IgD-negative memory B cell (primary cell): ENCODE measurements around the gene SLC6A2. TPM values are rescaled to one million over a fixed set of nuclear protein-coding genes. Genes with fewer than 3 reads are reported as not detected.

Source experiments
- H3K27ac Mint-ChIP-seq, 3 donors: one replicate each; pipeline ENCODE4 v1.8.0; 2020 to 2022; ENCODE audit warnings: mild to moderate bottlenecking in 3 of 3, mixed read lengths in 3 of 3, moderate library complexity in 1 of 3
- H3K27me3 Mint-ChIP-seq: one replicate; pipeline ENCODE4 v1.8.0; 2021; ENCODE audit warnings: mixed read lengths
- H3K36me3 Mint-ChIP-seq: one replicate; pipeline ENCODE4 v1.8.0; 2020; ENCODE audit warnings: mild to moderate bottlenecking, mixed read lengths
- H3K4me1 Mint-ChIP-seq, 3 donors: one replicate each; pipeline ENCODE4 v1.8.0; 2020 to 2022; ENCODE audit warnings: mixed read lengths in 3 of 3, mild to moderate bottlenecking in 1 of 3
- H3K4me3 Mint-ChIP-seq, 4 donors: one replicate each; pipeline ENCODE4 v1.8.0; 2020 to 2022; ENCODE audit warnings: mild to moderate bottlenecking in 4 of 4, mixed read lengths in 4 of 4, moderate library complexity in 3 of 4
- H3K9me3 Mint-ChIP-seq, 3 donors: one replicate each; pipeline ENCODE4 v1.8.0; 2020 to 2021; ENCODE audit warnings: mixed read lengths in 3 of 3, mild to moderate bottlenecking in 1 of 3
- polyA plus RNA-seq: library from polyadenylated mRNA; unstranded; fragments of 300-500 nt; fragmentation: Illumina TruSeq; gene quantifications from one replicate; pipeline ENCODE4 v1.2.3, GENCODE V29; 2021

The SLC6A2 gene
- polyA plus RNA-seq, 1 donor from 2014 or later, result not detected

DNA sequence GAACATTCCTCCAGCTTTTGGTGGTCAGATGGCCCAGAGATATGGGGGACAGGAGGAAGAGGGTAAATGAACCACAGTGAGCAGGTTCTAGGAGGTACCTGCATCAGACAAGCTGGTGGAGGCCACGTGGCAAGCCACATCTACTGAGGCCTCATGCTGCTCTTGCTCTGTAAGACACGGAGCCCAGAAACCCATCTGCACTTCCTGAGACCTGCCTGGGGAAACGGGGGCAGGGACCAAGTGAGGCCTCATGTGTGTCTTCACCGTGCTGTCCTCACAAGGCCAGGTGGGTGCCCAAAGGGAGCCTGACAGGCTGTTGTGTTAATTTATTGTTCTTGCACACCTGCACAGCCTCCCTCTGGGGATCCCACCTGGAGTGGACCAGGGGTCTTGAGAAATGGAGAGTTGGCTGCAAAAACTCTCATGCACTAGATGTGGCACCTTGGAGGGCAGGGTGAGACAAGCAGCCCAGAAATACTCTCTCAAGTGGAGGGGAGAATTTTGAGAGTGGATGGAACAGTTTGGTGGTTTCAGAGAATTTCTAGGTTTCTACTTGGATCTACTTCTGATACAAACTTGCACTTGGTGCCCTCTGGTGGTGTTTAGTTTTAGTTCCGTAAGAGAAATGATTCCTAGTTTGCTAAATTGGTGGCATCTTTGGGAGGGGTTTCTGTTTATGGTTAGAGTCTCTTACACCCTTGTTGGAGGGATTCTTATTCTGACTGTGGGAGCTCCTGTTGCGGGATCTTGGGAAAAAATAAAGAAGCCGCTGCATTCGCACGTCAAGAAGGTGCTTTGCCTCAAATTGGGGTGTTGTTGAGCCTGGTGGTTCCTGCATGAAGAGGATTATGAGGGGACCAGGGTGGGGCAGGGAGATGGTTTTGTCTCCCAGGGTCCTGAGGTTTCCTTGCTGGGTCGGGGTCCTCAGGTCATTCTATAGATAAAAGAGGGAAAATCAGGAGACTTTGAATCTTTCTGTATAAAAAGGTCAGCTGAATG, 47.5 kb downstream of the SLC6A2 start:
- H3K4me1 Mint-ChIP-seq, result no peaks in the 10 kb centered on the region
- H3K9me3 Mint-ChIP-seq, result no peaks in the 10 kb centered on the region
- no peak overlapping the region for H3K4me3 Mint-ChIP-seq
- H3K27ac Mint-ChIP-seq, result no peak overlapping the region
- peaks cover 10% of the 10 kb centered on the region for H3K27me3 Mint-ChIP-seq
- H3K36me3 Mint-ChIP-seq, result no peaks in the 10 kb centered on the region

DNA sequence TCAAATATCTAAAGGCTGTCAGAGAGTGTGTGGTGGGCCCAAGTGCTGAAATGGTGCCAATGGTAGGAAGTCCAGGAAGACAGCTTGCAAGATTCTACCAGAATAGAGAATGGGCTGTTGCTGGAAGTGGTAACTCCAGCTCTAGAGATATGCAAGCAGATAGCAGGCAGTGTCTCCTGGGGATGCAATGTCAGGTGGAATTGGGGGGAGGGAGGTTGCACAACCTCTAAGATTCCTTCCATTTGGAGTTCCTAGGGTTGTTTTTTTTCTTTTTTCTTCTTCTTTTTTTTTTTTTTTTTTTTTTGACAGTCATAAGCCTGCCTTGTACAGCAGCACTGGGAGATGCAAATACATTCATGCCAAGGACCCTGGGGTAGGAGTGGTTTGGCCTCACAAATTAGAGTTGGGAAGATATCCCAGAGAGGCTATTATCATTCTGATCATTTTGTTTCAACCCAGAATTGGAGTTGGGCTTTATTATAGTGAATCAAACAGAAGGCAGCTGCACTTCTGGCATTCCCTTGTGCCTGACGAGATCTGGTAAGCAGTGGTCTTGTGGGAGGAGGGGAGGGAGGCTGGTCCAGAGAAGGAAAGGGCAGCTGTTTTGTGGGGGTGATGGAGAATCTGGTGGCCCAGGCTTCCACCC, 51.1 kb downstream of the SLC6A2 start:
- H3K27ac Mint-ChIP-seq, result no peak overlapping the region
- H3K4me1 Mint-ChIP-seq, result no peaks in the 10 kb centered on the region
- H3K9me3 Mint-ChIP-seq, result no peaks in the 10 kb centered on the region
- no peak overlapping the region for H3K4me3 Mint-ChIP-seq
- H3K27me3 Mint-ChIP-seq, result peaks cover 7% of the 10 kb centered on the region
- H3K36me3 Mint-ChIP-seq, result no peaks in the 10 kb centered on the region

DNA sequence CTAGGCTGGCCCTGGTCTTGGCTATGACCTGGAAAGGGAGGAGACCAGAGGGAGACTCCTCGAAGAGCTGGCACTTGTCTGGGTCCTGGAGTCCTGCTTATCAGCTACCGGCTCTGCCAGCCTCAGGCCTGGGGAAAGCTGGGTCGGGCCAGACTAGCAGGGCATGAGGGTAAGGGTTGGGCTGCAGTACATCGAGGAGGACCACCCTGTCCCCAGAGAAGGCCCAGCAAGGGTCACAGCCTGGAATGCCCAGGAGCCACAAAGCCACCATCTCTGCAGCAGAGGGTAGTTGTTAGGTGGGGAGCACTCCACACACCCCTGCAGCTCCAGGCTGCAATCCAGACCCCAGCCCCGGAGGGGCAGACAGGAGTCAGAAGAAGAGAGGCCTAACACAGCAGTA, 54.0 kb downstream of the SLC6A2 start:
- Mint-ChIP-seq H3K4me1 (no peaks in the 10 kb centered on the region), H3K36me3 (no peaks in the 10 kb centered on the region), H3K27me3 (peaks cover 10% of the 10 kb centered on the region), H3K9me3 (no peaks in the 10 kb centered on the region), H3K27ac (no peak overlapping the region), H3K4me3 (no peak overlapping the region)

DNA sequence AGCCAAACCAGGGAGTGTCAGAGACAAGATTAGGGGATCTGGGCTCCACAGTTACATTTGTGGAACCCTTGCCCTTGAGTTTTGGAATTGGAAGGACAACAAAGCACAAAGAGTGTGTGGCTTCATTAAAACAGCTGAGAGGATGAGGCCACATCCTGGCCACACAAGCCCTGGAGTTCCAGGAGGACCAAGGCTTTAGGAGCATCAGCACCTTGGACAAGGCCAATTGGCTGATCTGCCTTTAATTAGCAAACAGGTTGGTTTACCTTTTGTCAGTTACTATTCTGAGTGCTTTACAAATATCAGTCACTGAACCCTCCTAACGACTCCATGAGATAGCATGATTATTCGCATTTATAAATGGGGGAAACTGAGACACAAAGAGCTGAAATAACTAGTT, 54.7 kb downstream of the SLC6A2 start:
- peaks cover 10% of the 10 kb centered on the region for H3K27me3 Mint-ChIP-seq
- H3K9me3 Mint-ChIP-seq, result no peaks in the 10 kb centered on the region
- H3K27ac Mint-ChIP-seq, result no peak overlapping the region
- H3K4me3 Mint-ChIP-seq, result no peak overlapping the region
- no peaks in the 10 kb centered on the region for H3K36me3 Mint-ChIP-seq
- no peaks in the 10 kb centered on the region for H3K4me1 Mint-ChIP-seq

DNA sequence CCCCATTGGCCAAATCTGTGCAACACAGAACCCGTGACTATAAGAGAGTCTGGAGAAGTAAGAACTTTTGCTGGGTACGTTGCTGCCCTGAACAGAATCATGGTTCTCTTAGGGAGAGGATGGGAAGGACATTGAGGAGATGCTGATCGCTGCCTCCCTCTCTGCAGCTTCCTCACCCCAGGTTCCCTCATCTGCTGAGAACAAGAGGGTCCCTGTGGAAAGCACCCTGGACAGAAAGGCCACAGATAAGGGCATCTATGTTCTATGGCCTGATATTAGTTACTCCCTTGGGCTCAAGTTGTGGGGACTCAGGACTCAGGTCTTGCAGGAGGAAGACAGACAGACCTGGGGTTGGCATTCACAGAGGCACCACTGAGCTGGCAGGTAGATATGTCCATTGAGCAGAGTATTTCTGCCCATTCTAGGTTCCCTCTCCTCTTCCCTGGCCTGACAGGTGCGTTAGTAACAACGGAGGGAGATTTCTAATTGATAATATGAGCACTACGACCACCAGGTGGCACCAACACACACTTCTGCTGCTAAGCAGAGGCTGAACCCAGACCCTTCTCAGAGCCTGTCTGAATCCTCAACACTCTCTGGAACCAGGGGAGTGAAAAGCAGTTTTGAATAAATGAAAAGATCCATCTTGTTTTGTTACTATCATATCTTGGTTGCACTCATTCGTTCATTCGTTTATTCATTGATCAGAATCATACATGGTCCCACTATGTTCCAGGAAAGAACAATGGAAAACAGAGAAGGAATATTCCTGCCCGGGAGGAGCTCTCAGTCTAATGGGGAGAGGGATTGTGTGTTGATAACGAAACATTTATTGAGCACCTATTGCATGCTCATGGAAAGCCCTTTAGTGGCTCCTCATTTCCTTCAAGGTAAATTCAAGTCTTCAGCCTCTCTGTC, 56.4 kb downstream of the SLC6A2 start:
- H3K27me3 Mint-ChIP-seq, result peaks cover 5% of the 10 kb centered on the region
- no peaks in the 10 kb centered on the region for H3K9me3 Mint-ChIP-seq
- H3K4me3 Mint-ChIP-seq, result no peak overlapping the region
- peak overlapping the region in 1 of 3 donors; percentile 40 for H3K27ac Mint-ChIP-seq
- H3K4me1 Mint-ChIP-seq, result no peaks in the 10 kb centered on the region
- no peaks in the 10 kb centered on the region for H3K36me3 Mint-ChIP-seq

DNA sequence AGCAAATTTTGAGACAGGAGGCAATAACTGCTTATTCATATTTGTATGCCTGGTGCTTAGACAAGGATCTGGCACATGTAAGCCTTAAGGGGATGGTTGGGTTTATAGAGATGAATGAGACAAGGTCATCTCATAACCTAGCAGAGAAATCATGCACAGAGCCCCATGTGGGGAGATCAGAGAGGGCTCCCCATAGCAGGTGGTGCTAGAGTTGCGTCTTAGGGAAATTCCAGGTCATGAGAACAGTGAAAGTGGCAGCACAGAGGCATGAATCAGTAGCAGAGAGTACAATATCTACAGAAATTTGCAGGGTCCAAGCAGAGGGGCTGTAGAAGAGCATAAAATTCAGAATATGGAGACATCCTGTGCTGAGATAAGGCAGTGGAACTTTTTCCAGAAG, 57.3 kb downstream of the SLC6A2 start:
- no peaks in the 10 kb centered on the region for H3K36me3 Mint-ChIP-seq
- no peaks in the 10 kb centered on the region for H3K4me1 Mint-ChIP-seq
- H3K27ac Mint-ChIP-seq, result peak overlapping the region in 1 of 3 donors; percentile 40
- peaks cover 5% of the 10 kb centered on the region for H3K27me3 Mint-ChIP-seq
- no peaks in the 10 kb centered on the region for H3K9me3 Mint-ChIP-seq
- no peak overlapping the region for H3K4me3 Mint-ChIP-seq

DNA sequence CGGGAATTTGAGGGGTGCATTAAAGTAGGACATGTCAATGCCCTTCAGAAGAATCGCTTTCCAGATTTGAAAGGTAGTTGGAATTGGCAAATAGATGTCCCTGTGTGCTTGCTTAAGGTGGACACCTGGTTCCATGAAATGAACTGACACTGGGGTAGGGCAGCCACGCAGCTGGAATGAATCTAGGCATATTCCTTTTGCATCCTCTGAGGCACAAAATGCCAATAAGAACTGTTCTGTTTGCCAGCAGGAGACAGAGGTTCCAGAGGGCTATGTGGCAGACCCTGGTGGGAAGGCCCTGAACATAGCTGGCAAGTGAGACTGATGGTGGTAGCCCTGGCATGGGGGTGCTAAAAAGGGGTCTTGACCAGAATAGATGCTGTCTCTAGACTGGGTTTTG, 61.5 kb downstream of the SLC6A2 start:
- Mint-ChIP-seq H3K4me1 (no peaks in the 10 kb centered on the region), H3K4me3 (no peak overlapping the region), H3K27ac (no peak overlapping the region), H3K36me3 (no peaks in the 10 kb centered on the region), H3K27me3 (peaks cover 5% of the 10 kb centered on the region), H3K9me3 (no peaks in the 10 kb centered on the region)

DNA sequence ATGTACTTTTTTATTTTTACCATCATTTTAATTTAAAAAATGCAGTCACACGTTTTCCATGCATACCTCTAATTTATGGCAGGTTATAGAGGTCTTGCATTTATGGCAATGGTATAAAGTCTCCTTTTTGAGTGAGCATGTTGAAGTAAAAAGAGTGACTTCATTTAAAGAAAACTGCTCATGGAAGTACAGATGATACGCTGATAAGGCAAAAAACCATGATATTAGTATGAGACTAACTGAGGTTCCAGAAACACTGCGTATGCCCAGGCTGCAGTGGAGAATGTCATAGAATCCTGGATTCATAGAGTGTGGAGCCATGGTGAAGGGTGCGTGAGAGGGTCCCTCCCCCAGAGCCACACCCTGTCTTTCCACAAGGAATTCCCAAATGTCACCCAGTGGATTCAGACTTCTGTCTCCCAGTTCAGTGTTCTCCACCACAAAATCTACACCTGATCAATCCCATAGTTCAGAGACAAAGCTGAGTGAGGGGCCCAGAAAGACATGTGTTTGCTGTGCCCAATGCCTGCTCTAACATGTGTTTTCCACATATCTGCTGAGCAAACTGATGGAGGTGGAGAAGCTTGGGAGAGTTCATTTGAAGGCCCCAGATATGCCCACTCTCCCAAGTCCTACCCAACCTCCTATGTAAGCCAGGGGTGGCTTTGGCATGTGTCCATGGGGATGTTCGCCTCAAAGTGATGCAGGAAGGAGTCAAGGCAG, 69.4 kb downstream of the SLC6A2 start:
- Mint-ChIP-seq H3K27me3 (peaks cover 9% of the 10 kb centered on the region), H3K4me3 (no peak overlapping the region), H3K36me3 (no peaks in the 10 kb centered on the region), H3K9me3 (peaks cover 0 to 1% (median 0%) of the 10 kb centered on the region in 3 donors), H3K27ac (no peak overlapping the region), H3K4me1 (no peaks in the 10 kb centered on the region)

DNA sequence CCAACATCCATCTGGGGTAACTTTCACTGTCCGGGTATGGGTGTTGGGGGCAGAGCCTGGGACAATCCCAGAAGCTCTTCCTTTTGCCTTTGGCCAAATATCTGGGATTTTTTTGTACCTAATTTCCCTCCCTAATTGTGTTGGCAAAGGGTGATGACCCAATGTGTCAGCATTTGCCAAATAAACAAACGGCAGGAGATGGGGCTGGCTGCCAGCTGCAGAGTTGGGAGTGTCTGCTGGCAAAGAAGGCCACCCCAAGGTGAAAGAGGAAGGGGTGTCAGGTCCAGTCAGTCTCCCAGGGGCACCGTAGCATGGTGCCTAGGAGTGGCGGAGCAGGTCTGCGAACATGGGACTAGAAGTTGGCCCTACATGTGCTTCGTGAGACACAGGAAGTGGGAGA, 73.0 kb downstream of the SLC6A2 start:
- Mint-ChIP-seq H3K36me3 (no peaks in the 10 kb centered on the region), H3K4me3 (no peak overlapping the region), H3K27ac (no peak overlapping the region), H3K27me3 (peaks cover 11% of the 10 kb centered on the region), H3K4me1 (no peaks in the 10 kb centered on the region), H3K9me3 (peaks cover 0 to 1% (median 0%) of the 10 kb centered on the region in 3 donors)

DNA sequence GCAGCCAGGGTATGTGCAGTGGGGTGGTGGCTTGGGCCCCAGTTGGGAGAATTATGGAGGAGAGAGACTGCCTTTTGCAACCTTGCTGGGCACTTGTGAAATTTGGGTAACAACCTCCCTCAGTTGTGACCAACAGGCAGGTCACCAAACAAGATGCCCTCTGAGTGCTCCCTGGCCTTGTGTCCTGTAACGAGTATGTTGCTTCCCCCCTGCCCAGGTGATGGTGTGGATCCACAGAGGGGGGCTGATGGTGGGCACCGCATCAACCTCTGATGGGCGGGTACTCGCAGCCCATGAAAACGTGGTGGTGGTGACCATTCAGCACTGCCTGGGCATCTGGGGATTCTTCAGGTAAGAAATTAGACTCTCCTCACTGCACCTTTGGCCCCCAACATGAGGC, 74.3 kb downstream of the SLC6A2 start:
- Mint-ChIP-seq H3K9me3 (no peaks in the 10 kb centered on the region), H3K36me3 (no peaks in the 10 kb centered on the region), H3K27ac (no peak overlapping the region), H3K4me1 (no peaks in the 10 kb centered on the region), H3K4me3 (no peak overlapping the region), H3K27me3 (peaks cover 10% of the 10 kb centered on the region)

DNA sequence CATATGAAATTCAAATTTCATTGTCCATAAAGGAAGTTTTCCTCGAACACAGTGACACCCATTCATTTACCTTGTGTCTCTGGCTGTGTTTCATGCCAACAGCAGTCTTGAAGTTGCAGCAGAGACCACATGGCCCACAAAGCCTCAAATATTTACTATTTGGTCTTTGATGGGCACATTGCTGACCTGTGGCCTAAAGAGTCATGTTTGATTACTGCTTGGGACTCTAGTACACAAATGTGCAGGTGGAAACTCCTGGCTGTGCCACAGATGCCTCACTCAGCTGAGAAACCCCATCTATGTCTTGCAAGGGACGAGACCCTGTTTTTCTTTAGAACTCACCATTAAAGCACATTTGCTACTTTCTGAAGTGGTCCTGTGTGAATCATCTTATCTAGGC, 76.7 kb downstream of the SLC6A2 start:
- Mint-ChIP-seq H3K27ac (no peak overlapping the region), H3K27me3 (peaks cover 13% of the 10 kb centered on the region), H3K36me3 (peaks cover under 1% of the 10 kb centered on the region), H3K4me3 (peak overlapping the region in 1 of 4 donors; percentile 36), H3K4me1 (no peaks in the 10 kb centered on the region), H3K9me3 (no peaks in the 10 kb centered on the region)

DNA sequence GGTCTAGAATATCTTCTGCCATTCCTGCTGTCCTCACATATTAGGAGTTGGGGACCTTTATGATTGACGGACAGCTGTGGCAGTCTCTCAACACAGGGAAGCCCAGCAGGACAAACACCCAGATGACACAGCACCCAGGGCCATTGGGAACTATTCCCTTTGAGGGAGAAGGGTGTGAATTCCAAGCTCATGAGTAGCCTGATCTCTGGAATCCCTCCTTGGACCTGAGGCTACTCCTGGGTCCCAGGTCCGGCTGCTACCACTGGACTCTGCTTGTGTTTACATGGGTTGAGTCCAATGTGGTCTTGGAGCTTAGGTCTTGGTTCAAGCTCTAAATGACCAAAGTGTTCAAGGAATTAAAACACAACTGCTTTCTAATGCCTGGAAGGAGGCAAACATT, 78.9 kb downstream of the SLC6A2 start:
- Mint-ChIP-seq H3K36me3 (peaks cover 1% of the 10 kb centered on the region), H3K9me3 (peaks cover 0 to 7% (median 0%) of the 10 kb centered on the region in 3 donors), H3K27me3 (peaks cover 14% of the 10 kb centered on the region), H3K27ac (no peak overlapping the region), H3K4me1 (peaks cover 0 to 4% (median 0%) of the 10 kb centered on the region in 3 donors), H3K4me3 (no peak overlapping the region)

DNA sequence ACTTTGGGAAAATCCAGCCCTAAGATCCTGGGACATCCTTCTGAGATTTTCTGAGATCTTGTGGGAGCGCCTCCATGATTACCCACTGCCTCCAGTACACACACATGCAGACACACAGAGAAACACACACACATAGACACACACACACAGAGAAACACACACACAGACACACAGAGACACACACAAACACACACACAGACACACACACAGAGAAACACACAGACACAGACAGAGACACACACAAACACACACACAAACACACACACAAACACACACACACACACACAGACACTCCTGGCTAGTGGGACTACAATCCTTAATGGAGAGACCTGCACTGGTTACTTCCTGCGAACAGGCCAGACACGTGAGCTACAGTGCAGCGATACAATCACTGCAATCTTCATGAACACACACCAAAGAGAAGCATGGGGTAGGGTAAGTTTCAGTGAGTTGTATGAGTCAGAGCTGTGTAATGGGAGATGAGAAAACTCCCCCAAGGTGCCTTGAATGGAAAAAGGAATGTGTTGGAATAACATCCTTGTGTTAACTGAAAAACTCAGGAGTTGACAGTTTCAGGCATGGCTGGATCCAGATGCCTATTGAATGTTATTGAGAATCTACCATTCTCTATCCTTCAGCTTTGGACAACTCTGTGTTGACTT, 79.5 kb downstream of the SLC6A2 start:
- H3K4me1 Mint-ChIP-seq, result peaks cover 0 to 4% (median 0%) of the 10 kb centered on the region in 3 donors
- no peak overlapping the region for H3K4me3 Mint-ChIP-seq
- H3K27ac Mint-ChIP-seq, result no peak overlapping the region
- peaks cover 14% of the 10 kb centered on the region for H3K27me3 Mint-ChIP-seq
- H3K9me3 Mint-ChIP-seq, result peaks cover 0 to 7% (median 0%) of the 10 kb centered on the region in 3 donors
- peaks cover 1% of the 10 kb centered on the region for H3K36me3 Mint-ChIP-seq

DNA sequence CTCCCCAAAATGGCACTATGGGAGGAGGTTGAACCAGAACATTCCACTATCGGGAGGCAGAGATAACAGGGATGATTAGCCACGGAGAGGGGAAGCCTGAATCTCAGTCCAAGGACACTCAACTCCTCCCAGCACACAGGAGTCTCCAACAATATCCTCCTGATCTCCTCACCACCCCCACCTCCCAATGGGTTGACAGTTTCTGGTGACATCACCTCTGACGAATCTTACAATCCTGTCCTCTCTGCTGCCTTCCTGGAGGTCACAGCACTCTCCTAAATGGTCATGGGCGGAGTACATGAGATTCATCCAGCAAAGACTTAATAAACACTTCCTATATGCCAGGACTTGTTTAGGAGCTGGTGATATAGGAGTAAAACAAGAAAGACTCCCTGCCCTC, 80.9 kb downstream of the SLC6A2 start:
- peaks cover 0 to 7% (median 0%) of the 10 kb centered on the region in 3 donors for H3K9me3 Mint-ChIP-seq
- no peak overlapping the region for H3K4me3 Mint-ChIP-seq
- H3K4me1 Mint-ChIP-seq, result peaks cover 0 to 4% (median 0%) of the 10 kb centered on the region in 3 donors
- no peak overlapping the region for H3K27ac Mint-ChIP-seq
- H3K27me3 Mint-ChIP-seq, result peaks cover 13% of the 10 kb centered on the region
- peaks cover 1% of the 10 kb centered on the region for H3K36me3 Mint-ChIP-seq
